ENCODE measurements around the gene TRAF3IP1.

Gene TRAF3IP1

GRCh38 chr2:238409341-238410199 is 89.3 kb downstream of the TRAF3IP1 start:
- DNase-seq (ENCODE audit: low spot score): no peak

- no peak for DNase-seq (ENCODE audit: low spot score)
Measured at GRCh38 chr2:238412067-238412767, 91.9 kb downstream of the TRAF3IP1 start.

GRCh38 chr2:238413368-238413767 is 93.0 kb downstream of the TRAF3IP1 start:
- no peak for DNase-seq (ENCODE audit: low spot score)

GRCh38 chr2:238415036-238415764 is 94.9 kb downstream of the TRAF3IP1 start:
- DNase-seq (ENCODE audit: low spot score): no peak

GRCh38 chr2:238415893-238416292 is 95.6 kb downstream of the TRAF3IP1 start:
- no peak for DNase-seq (ENCODE audit: low spot score)

- no peak for DNase-seq (ENCODE audit: low spot score)
Measured at GRCh38 chr2:238418196-238418998, 98.1 kb downstream of the TRAF3IP1 start.

GRCh38 chr2:238418999-238419546 is 98.8 kb downstream of the TRAF3IP1 start:
- DNase-seq (ENCODE audit: low spot score): no peak

- DNase-seq (ENCODE audit: low spot score): no peak
Measured at GRCh38 chr2:238420442-238420841, 100.1 kb downstream of the TRAF3IP1 start.

GRCh38 chr2:238420878-238421694 is 100.8 kb downstream of the TRAF3IP1 start:
- no peak for DNase-seq (ENCODE audit: low spot score)

- DNase-seq (ENCODE audit: low spot score): no peak
Measured at GRCh38 chr2:238421695-238422035, 101.3 kb downstream of the TRAF3IP1 start.

GRCh38 chr2:238422285-238422684 is 102.0 kb downstream of the TRAF3IP1 start:
- no peak for DNase-seq (ENCODE audit: low spot score)

GRCh38 chr2:238422940-238423339 is 102.6 kb downstream of the TRAF3IP1 start:
- DNase-seq (ENCODE audit: low spot score): no peak

- DNase-seq (ENCODE audit: low spot score): no peak
Measured at GRCh38 chr2:238423561-238424312, 103.4 kb downstream of the TRAF3IP1 start.

- DNase-seq (ENCODE audit: low spot score): no peak
Measured at GRCh38 chr2:238424313-238424700, 104.0 kb downstream of the TRAF3IP1 start.

- DNase-seq (ENCODE audit: low spot score): no peak
Measured at GRCh38 chr2:238425505-238425978, 105.2 kb downstream of the TRAF3IP1 start.

GRCh38 chr2:238425979-238426567 is 105.8 kb downstream of the TRAF3IP1 start:
- no peak for DNase-seq (ENCODE audit: low spot score)

- peak; percentile 71 for DNase-seq (ENCODE audit: low spot score)
Measured at GRCh38 chr2:238426568-238427434, 106.5 kb downstream of the TRAF3IP1 start, which contains the start of gene ASB1. TSS of gene ASB1 (plus strand) at chr2:238426927. CDS start at chr2:238427071, 144 bp downstream.

GRCh38 chr2:238427435-238428162 is 107.3 kb downstream of the TRAF3IP1 start:
- no peak for DNase-seq (ENCODE audit: low spot score)
